H1 (cell line): Measurements from ENCODE around the gene SEC22C. TPM values are rescaled to one million over a fixed set of nuclear protein-coding genes. Genes with fewer than 3 reads are reported as not detected.

Source experiments
- CBX5 ChIP-seq: fragments of 300-800, 300-1000 bp; sonication (generic); IDR thresholded peaks from 2 replicates; pipeline ENCODE4 v1.7.1; 2016; ENCODE audit warnings: antibody characterized with exemption, low read length, low read depth
- CBX8 ChIP-seq: fragments of 300-800, 300-1000 bp; sonication (generic); IDR thresholded peaks from 2 replicates; pipeline ENCODE4 v1.7.1; 2016; ENCODE audit warnings: low read depth, low read length, borderline replicate concordance
- CHD2 ChIP-seq: IDR thresholded peaks from 2 replicates; pipeline ENCODE4 v1.6.1; 2012; ENCODE audit warnings: low read length, improper control_type of control experiment
- CHD7 ChIP-seq: fragments of 300-600 bp; sonication (generic); IDR thresholded peaks from 2 replicates; pipeline ENCODE4 v1.7.1; 2012; ENCODE audit warnings: low read length, moderate library complexity, mild to moderate bottlenecking, inconsistent platforms; ENCODE audit not compliant: insufficient replicate concordance
- KDM4A ChIP-seq: IDR thresholded peaks from one replicate; pipeline ENCODE4 v1.7.1; 2012; ENCODE audit warnings: low read depth, mild to moderate bottlenecking, moderate library complexity, low read length, inconsistent platforms; ENCODE audit not compliant: severe bottlenecking
- MAFK ChIP-seq: IDR thresholded peaks from 2 replicates; pipeline ENCODE4 v1.6.1; 2012; ENCODE audit warnings: low read depth, mild to moderate bottlenecking, improper control_type of control experiment, low read length
- POLR2AphosphoS5 ChIP-seq: IDR thresholded peaks from 2 replicates; pipeline ENCODE4 v1.6.1; 2011; ENCODE audit warnings: low read depth, low read length
- SP1 ChIP-seq: IDR thresholded peaks from 2 replicates; pipeline ENCODE4 v1.6.1; 2011; ENCODE audit warnings: low read depth, low read length
- SP4 ChIP-seq: IDR thresholded peaks from 2 replicates; pipeline ENCODE4 v1.6.1; 2012; ENCODE audit warnings: low read length, inconsistent platforms
- TAF1 ChIP-seq: IDR thresholded peaks from 2 replicates; pipeline ENCODE4 v1.6.1; 2011; ENCODE audit warnings: mild to moderate bottlenecking, low read depth, low read length
- ZNF274 ChIP-seq: IDR thresholded peaks from 2 replicates; pipeline ENCODE4 v1.7.0; 2012; ENCODE audit warnings: low read length, borderline replicate concordance; ENCODE audit errors: extremely low read depth
- polyA plus RNA-seq, 7 experiments: library from polyadenylated mRNA; depleted of rRNA in 3 of 7; stranded (reverse) in 5 of 7; unstranded in 2 of 7; fragments of >200 nt in 5 of 7; fragments of 200-250 nt in 2 of 7; gene quantifications; 1 replicate in 5 of 7; 2 replicates in 1 of 7; 4 replicates in 1 of 7; pipeline versions ENCODE4 v1.2.1 to v1.2.3, GENCODE V29; 2011 to 2013; ENCODE audit warnings: missing spikeins in 2 of 7, mixed read lengths in 2 of 7
- total RNA-seq: library from RNA; stranded (reverse); fragmentation: NEBNext Ultra II Directional; extraction: Animal tissue kit (Norgen Biotek cat#: 25700); gene quantifications from 2 replicates; pipeline ENCODE4 v1.2.1, GENCODE V29; 2021

The SEC22C gene
- total and polyA plus RNA-seq, 2 of the 8 experiments (the other 6 are each of a cell fraction or from before 2014, with no cell fraction given), result 23.4 to 38.3 TPM

GRCh38 chr3:42600111-42600957, 18.6 kb upstream of the SEC22C start, which contains the start of gene NKTR (continued):
- TF ChIP-seq CBX8, result no peak
- TF ChIP-seq CHD7, result no peak
- TF ChIP-seq SP4, result no peak
- peak; percentile 70 for TF ChIP-seq POLR2AphosphoS5
- no peak for TF ChIP-seq ZNF274
- TF ChIP-seq CBX5, result no peak
- TF ChIP-seq CHD2, result peak; percentile 98
- peak; percentile 67; the same call in 1 of the 2 replicates for TF ChIP-seq SP1
- peak; percentile 87 for TF ChIP-seq TAF1
- no peak for TF ChIP-seq MAFK
- TF ChIP-seq KDM4A, result peak; percentile 99
